IMR-90 (cell line): ENCODE data around the gene CSGALNACT2. TPM values are rescaled to one million over a fixed set of nuclear protein-coding genes. Genes with fewer than 3 reads are reported as not detected.

Experiments
- ATAC-seq: fragments of 200-7000 bp; cut with Tn5 transposase; 2 replicates; pipeline ENCODE4 v1.9.1; 2020; ENCODE audit warnings: low read depth, mild to moderate bottlenecking, moderate library complexity
- BruUV-seq: library from RNA; stranded (reverse); fragments of 400-500 nt; replicated peaks from 2 replicates; lab custom pipeline; 2021; lab: Mats Ljungman, UMichigan
- CTCF ChIA-PET: fragments of 300-600 bp; formaldehyde crosslinking; extraction: SDS; loops from one replicate; lab custom pipeline; 2021; ENCODE audit warnings: antibody characterized with exemption; lab: Yijun Ruan, JAX
- POLR2A ChIA-PET: fragments of 300-600 bp; sonication (Branson Sonifier 250); formaldehyde crosslinking; loops from one replicate; lab custom pipeline; 2022; ENCODE audit warnings: antibody characterized with exemption; ENCODE audit not compliant: unreplicated experiment; lab: Charles Lee
- DNase-seq: peaks from one replicate; pipeline ENCODE4 v3.0.0; 2013
- H2AFZ ChIP-seq: replicated peaks from 2 replicates; pipeline ENCODE3; 2013; ENCODE audit warnings: low read length, mild to moderate bottlenecking; ENCODE audit not compliant: poor library complexity
- H2AK5ac ChIP-seq: 2 replicates; pipeline ENCODE4 v1.6.1; 2013; ENCODE audit warnings: low read depth, low read length, inconsistent platforms
- H2AK9ac ChIP-seq: replicated peaks from 2 replicates; pipeline ENCODE3; 2013; ENCODE audit warnings: mild to moderate bottlenecking, low read depth, low read length, moderate library complexity; ENCODE audit not compliant: poor library complexity
- H2BK120ac ChIP-seq: 2 replicates; pipeline ENCODE4 v1.6.1; 2013; ENCODE audit warnings: low read depth, low read length, inconsistent platforms
- H2BK15ac ChIP-seq: 3 replicates; pipeline ENCODE4 v1.6.1; 2013; ENCODE audit warnings: low read depth, low read length, inconsistent platforms
- H2BK20ac ChIP-seq: 2 replicates; pipeline ENCODE4 v1.6.1; 2013; ENCODE audit warnings: low read depth, mild to moderate bottlenecking, inconsistent platforms, low read length, moderate library complexity
- H2BK5ac ChIP-seq: 2 replicates; pipeline ENCODE4 v1.6.1; 2013; ENCODE audit warnings: mild to moderate bottlenecking, low read depth, low read length, inconsistent platforms; ENCODE audit not compliant: poor library complexity, severe bottlenecking
- H3K14ac ChIP-seq: replicated peaks from 2 replicates; pipeline ENCODE4 v1.6.1; 2013; ENCODE audit warnings: low read depth, low read length, inconsistent platforms
- H3K18ac ChIP-seq: 2 replicates; pipeline ENCODE4 v1.6.1; 2013; ENCODE audit warnings: low read depth, low read length, control low read depth
- H3K23ac ChIP-seq: 2 replicates; pipeline ENCODE4 v1.6.1; 2013; ENCODE audit warnings: low read depth, low read length, inconsistent platforms
- H3K27ac ChIP-seq: 2 replicates; pipeline ENCODE4 v1.5.1; 2013; ENCODE audit warnings: mild to moderate bottlenecking, control low read depth, low read length; ENCODE audit not compliant: insufficient read depth
- H3K27me3 ChIP-seq: 2 replicates; pipeline ENCODE4 v1.6.1; 2013; ENCODE audit warnings: low read length; ENCODE audit not compliant: control insufficient read depth, insufficient read depth
- H3K36me3 ChIP-seq: 2 replicates; pipeline ENCODE4 v1.6.1; 2013; ENCODE audit warnings: low read length, mixed read lengths; ENCODE audit not compliant: control insufficient read depth, insufficient read depth
- H3K4ac ChIP-seq: 2 replicates; pipeline ENCODE4 v1.6.1; 2013; ENCODE audit warnings: low read depth, low read length, inconsistent platforms
- H3K4me1 ChIP-seq: 2 replicates; pipeline ENCODE4 v1.6.1; 2013; ENCODE audit warnings: low read length, mixed read lengths; ENCODE audit not compliant: control insufficient read depth, insufficient read depth
- H3K4me2 ChIP-seq: 2 replicates; pipeline ENCODE4 v1.6.1; 2013; ENCODE audit warnings: low read depth, mild to moderate bottlenecking, control low read depth, low read length, moderate library complexity
- H3K4me3 ChIP-seq: 2 replicates; pipeline ENCODE4 v1.5.1; 2013; ENCODE audit warnings: low read depth, mild to moderate bottlenecking, control low read depth, low read length, moderate library complexity; ENCODE audit not compliant: insufficient read depth
- H3K56ac ChIP-seq: 2 replicates; pipeline ENCODE4 v1.6.1; 2013; ENCODE audit warnings: low read length, inconsistent platforms; ENCODE audit not compliant: insufficient read depth; ENCODE audit errors: extremely low read depth
- H3K79me1 ChIP-seq, 2 experiments: 2 replicates each; pipeline ENCODE4 v1.6.1; 2013; ENCODE audit warnings: low read length in 2 of 2, inconsistent platforms in 1 of 2, low read depth in 1 of 2
- H3K9ac ChIP-seq: 2 replicates; pipeline ENCODE4 v1.6.1; 2013; ENCODE audit warnings: low read depth, low read length, control low read depth
- H3K9me1 ChIP-seq: 2 replicates; pipeline ENCODE4 v1.6.1; 2013; ENCODE audit warnings: low read length, inconsistent platforms; ENCODE audit not compliant: insufficient read depth
- H3K9me3 ChIP-seq: 2 replicates; pipeline ENCODE4 v1.6.1; 2013; ENCODE audit warnings: low read length; ENCODE audit not compliant: control insufficient read depth, insufficient read depth
- H4K20me1 ChIP-seq: 2 replicates; pipeline ENCODE4 v1.6.1; 2013; ENCODE audit warnings: low read length, inconsistent platforms; ENCODE audit not compliant: insufficient read depth
- H4K5ac ChIP-seq: 2 replicates; pipeline ENCODE4 v1.6.1; 2013; ENCODE audit warnings: mild to moderate bottlenecking, low read depth, low read length, control low read depth
- H4K8ac ChIP-seq, 2 experiments: 2 replicates each; pipeline ENCODE4 v1.6.1; 2013; ENCODE audit warnings: low read depth in 2 of 2, low read length in 2 of 2, control low read depth in 1 of 2, inconsistent platforms in 1 of 2
- H4K91ac ChIP-seq: 2 replicates; pipeline ENCODE4 v1.6.1; 2013; ENCODE audit warnings: low read depth, low read length, inconsistent platforms; ENCODE audit not compliant: insufficient read depth
- BHLHE40 ChIP-seq: fragments of 150-350 bp; IDR thresholded peaks from 2 replicates; pipeline ENCODE4 v1.6.1; 2016; ENCODE audit warnings: mild to moderate bottlenecking, low read depth, low read length
- CEBPB ChIP-seq: IDR thresholded peaks from 2 replicates; pipeline ENCODE4 v1.6.1; 2012; ENCODE audit warnings: low read depth, low read length, improper control_type of control experiment
- FOS ChIP-seq: fragments of 150-350 bp; IDR thresholded peaks from 2 replicates; pipeline ENCODE4 v1.6.1; 2016; ENCODE audit warnings: low read depth, low read length
- MAFK ChIP-seq: IDR thresholded peaks from 2 replicates; pipeline ENCODE4 v1.6.1; 2012; ENCODE audit warnings: low read depth, low read length, improper control_type of control experiment
- MAZ ChIP-seq: IDR thresholded peaks from 2 replicates; pipeline ENCODE4 v1.6.1; 2012; ENCODE audit warnings: low read depth, mild to moderate bottlenecking, low read length, improper control_type of control experiment, moderate library complexity, borderline replicate concordance
- RCOR1 ChIP-seq: IDR thresholded peaks from 2 replicates; pipeline ENCODE4 v1.6.1; 2012; ENCODE audit warnings: mild to moderate bottlenecking, low read length, improper control_type of control experiment; ENCODE audit not compliant: insufficient replicate concordance
- RFX5 ChIP-seq: IDR thresholded peaks from 2 replicates; pipeline ENCODE4 v1.8.0; 2012; ENCODE audit warnings: low read depth, mild to moderate bottlenecking, low read length, moderate library complexity
- WGBS, 2 experiments: methylation state at CpG; one replicate each; pipeline versions ENCODE4 v1.1.5 to v1.1.7; 2013; ENCODE audit warnings: missing lambda C conversion rate in 2 of 2; ENCODE audit not compliant: insufficient read length in 1 of 2; ENCODE audit errors: extremely low coverage in 2 of 2; 5-methylcytosine and 5-hydroxymethylcytosine counted together
- dilution Hi-C: fragments of 300-500 bp; cut with HindIII; formaldehyde crosslinking; loops from one replicate; pipeline ENCODE4 v1.14.3; 2018; ENCODE audit warnings: low sequenced_read_pairs; ENCODE audit not compliant: unreplicated experiment
- in situ Hi-C: fragments of 300-500 bp; cut with MboI; formaldehyde crosslinking; loops from 3 replicates; pipeline ENCODE4 v1.14.3; 2019; ENCODE audit warnings: low sequenced_read_pairs, inconsistent platforms, mixed read lengths
- intact Hi-C: fragments of 100-400 bp; cut with micrococcal nuclease; formaldehyde crosslinking; loops from 2 replicates; pipeline ENCODE4 v1.10.0; 2022
- polyA plus RNA-seq, 3 experiments: library from polyadenylated mRNA; depleted of rRNA; stranded (reverse); fragments of >200 nt; gene quantifications; 2 replicates each; pipeline ENCODE4 v1.2.3, GENCODE V29; 2012; ENCODE audit warnings: low replicate concordance in 1 of 3
- total RNA-seq: library from RNA; depleted of rRNA; stranded (reverse); fragments of >200 nt; gene quantifications from 2 replicates; pipeline ENCODE4 v1.2.3, GENCODE V29; 2012

CSGALNACT2 gene
- total and polyA plus RNA-seq, 2 of the 4 experiments (the other 2 are of a cell fraction), result 6.5 to 13.1 TPM

- Histone ChIP-seq H4K8ac (peak overlapping the region in 1 of 2 experiments; percentile 12; a peak in 2 of 4 replicates), H2BK5ac (peak overlapping the region; percentile 57), H3K9ac (no peak overlapping the region), H2BK20ac (peak overlapping the region; percentile 77), H3K4ac (peak overlapping the region; percentile 59), H2AK9ac (no peak overlapping the region), H3K9me3 (no peaks in the 10 kb centered on the region), H4K20me1 (peaks cover 3% of the 10 kb centered on the region; the same call in 1 of the 2 replicates), H2AK5ac (peak overlapping the region; percentile 58), H3K14ac (peak overlapping the region; percentile 30), H4K5ac (peak overlapping the region; percentile 35), H3K9me1 (peaks cover 10% of the 10 kb centered on the region), H4K91ac (peak overlapping the region; percentile 40), H3K4me2 (peak overlapping the region; percentile 69), H3K56ac (no peak overlapping the region), H3K36me3 (no peaks in the 10 kb centered on the region), H3K4me1 (peaks cover 15% of the 10 kb centered on the region), H3K4me3 (no peak overlapping the region), H3K27me3 (peaks cover 8% of the 10 kb centered on the region), H3K27ac (peak overlapping the region; percentile 65; the same call in 1 of the 2 replicates), H2BK15ac (peak overlapping the region; percentile 66; the same call in 2 of the 3 replicates), H2BK120ac (peak overlapping the region; percentile 78), H3K18ac (peak overlapping the region; percentile 61), H3K79me1 (no peaks in the 10 kb centered on the region), H2AFZ (no peak overlapping the region), H3K23ac (peak overlapping the region; percentile 48; the same call in 1 of the 2 replicates)
- peak; percentile 98 for DNase-seq
- in situ Hi-C loops, result loop anchor here (25.0 kb wide), 1 partner anchor 1858 kb away; the partner anchor contains the start of gene DEPP1
- no CpG with 5 or more reads among the region's 6 CpGs for WGBS, 2 experiments
- CTCF ChIA-PET, result no interaction called here
- no TSS peak for BruUV-seq
- intact Hi-C loops, result no loop called here
- dilution Hi-C loops, result no loop called here
- ATAC-seq, result peak; percentile 96
- TF ChIP-seq RFX5 (no peak), RCOR1 (peak; percentile 86), CEBPB (peak; percentile 23; the same call in 1 of the 2 replicates), MAZ (peak; percentile 61; the same call in 1 of the 2 replicates), MAFK (no peak), BHLHE40 (peak; percentile 66), FOS (peak; percentile 88)
- POLR2A ChIA-PET, result interaction anchor here (0.7 kb wide), 1 partner anchor 9 kb away, joined by 6 read pairs; the partner anchor contains the start of gene CSGALNACT2
These were observed 9.1 kb upstream of the CSGALNACT2 start for GRCh38 chr10:43128958-43129706.
